Liver (tissue), 9 donors: ENCODE measurements around the gene CHAC2. TPM values are rescaled to one million over a fixed set of nuclear protein-coding genes. Genes with fewer than 3 reads are reported as not detected.

ENCODE experiments used
- DNase-seq: peaks from one replicate; pipeline ENCODE4 v3.0.0-alpha.2; 2017; ENCODE audit warnings: low spot score
- H3K27ac ChIP-seq, 2 donors: one replicate each; pipeline ENCODE4 v1.7.0; 2013; ENCODE audit warnings: inconsistent platforms in 2 of 2, low read length in 2 of 2, control low read depth in 1 of 2, low read depth in 1 of 2, mild to moderate bottlenecking in 1 of 2
- H3K27me3 ChIP-seq, 4 donors: one replicate each; pipeline versions ENCODE4 v1.6.1 to v1.7.0; 2013; ENCODE audit warnings: low read length in 3 of 4, inconsistent platforms in 1 of 4, mild to moderate bottlenecking in 1 of 4, moderate library complexity in 1 of 4; ENCODE audit not compliant: control insufficient read depth in 4 of 4, insufficient read depth in 4 of 4
- H3K36me3 ChIP-seq, 4 donors: one replicate each; pipeline versions ENCODE4 v1.6.1 to v1.7.0; 2013; ENCODE audit warnings: low read length in 3 of 4, mild to moderate bottlenecking in 3 of 4, low read depth in 1 of 4, moderate library complexity in 1 of 4; ENCODE audit not compliant: control insufficient read depth in 4 of 4, insufficient read depth in 3 of 4
- H3K4me1 ChIP-seq, 4 donors: one replicate each; pipeline versions ENCODE4 v1.6.1 to v1.7.0; 2013; ENCODE audit warnings: low read length in 3 of 4, mild to moderate bottlenecking in 3 of 4, moderate library complexity in 1 of 4; ENCODE audit not compliant: control insufficient read depth in 4 of 4, insufficient read depth in 4 of 4
- H3K4me3 ChIP-seq, 3 donors: one replicate each; pipeline versions ENCODE4 v1.6.1 to v1.7.0; 2013; ENCODE audit warnings: low read length in 3 of 3, control low read depth in 1 of 3, low read depth in 1 of 3, mild to moderate bottlenecking in 1 of 3
- H3K9ac ChIP-seq, 2 donors: one replicate each; pipeline ENCODE4 v1.7.0; 2013; ENCODE audit warnings: low read length in 2 of 2, mild to moderate bottlenecking in 2 of 2, moderate library complexity in 2 of 2, control low read depth in 1 of 2, low read depth in 1 of 2
- H3K9me3 ChIP-seq, 4 donors: one replicate each; pipeline versions ENCODE4 v1.6.1 to v1.7.0; 2013; ENCODE audit warnings: low read length in 3 of 4; ENCODE audit not compliant: control insufficient read depth in 4 of 4
- EGR1 ChIP-seq, 2 donors: IDR thresholded peaks; 2 replicates each; pipeline ENCODE4 v1.6.1; 2016 to 2018; ENCODE audit warnings: antibody characterized with exemption in 2 of 2, low read depth in 2 of 2
- FOXA1 ChIP-seq: IDR thresholded peaks from 2 replicates; pipeline ENCODE4 v1.6.1; 2016; ENCODE audit warnings: antibody characterized with exemption
- FOXA2 ChIP-seq: IDR thresholded peaks from 2 replicates; pipeline ENCODE4 v1.6.1; 2016; ENCODE audit warnings: antibody characterized with exemption
- GABPA ChIP-seq, 2 donors: IDR thresholded peaks in 1 of 2; conservative IDR thresholded peaks in 1 of 2; 2 replicates each; pipeline ENCODE4 v1.6.1; 2016; ENCODE audit warnings: antibody characterized with exemption in 2 of 2, mild to moderate bottlenecking in 1 of 2, moderate library complexity in 1 of 2
- HNF4A ChIP-seq, 2 donors: conservative IDR thresholded peaks; 2 replicates each; pipeline ENCODE4 v1.6.1; 2016; ENCODE audit warnings: antibody characterized with exemption in 2 of 2, mild to moderate bottlenecking in 2 of 2
- HNF4G ChIP-seq: IDR thresholded peaks from 2 replicates; pipeline ENCODE4 v1.6.1; 2016; ENCODE audit warnings: antibody characterized with exemption
- JUND ChIP-seq, 2 donors: IDR thresholded peaks; 2 replicates each; pipeline ENCODE4 v1.6.1; 2016; ENCODE audit warnings: antibody characterized with exemption in 2 of 2
- NR2F2 ChIP-seq: IDR thresholded peaks from 2 replicates; pipeline ENCODE4 v1.6.1; 2016; ENCODE audit warnings: antibody characterized with exemption
- RAD21 ChIP-seq, 2 donors: IDR thresholded peaks; 2 replicates each; pipeline ENCODE4 v1.6.1; 2016; ENCODE audit warnings: antibody characterized with exemption in 2 of 2, mild to moderate bottlenecking in 2 of 2
- RXRA ChIP-seq, 2 donors: IDR thresholded peaks; 2 replicates each; pipeline ENCODE4 v1.6.1; 2017 to 2018; ENCODE audit warnings: antibody characterized with exemption in 2 of 2, mild to moderate bottlenecking in 1 of 2
- SP1 ChIP-seq: IDR thresholded peaks from 2 replicates; pipeline ENCODE4 v1.6.1; 2018; ENCODE audit warnings: antibody characterized with exemption, mild to moderate bottlenecking
- TAF1 ChIP-seq: conservative IDR thresholded peaks from 2 replicates; pipeline ENCODE4 v1.6.1; 2016; ENCODE audit warnings: antibody characterized with exemption, mild to moderate bottlenecking
- YY1 ChIP-seq: IDR thresholded peaks from 2 replicates; pipeline ENCODE4 v1.6.1; 2016; ENCODE audit warnings: antibody characterized with exemption, mild to moderate bottlenecking
- WGBS: extraction: QIAGEN DNeasy Blood & Tissue Kit; methylation state at CpG from one replicate; pipeline ENCODE4 v1.1.7; 2013; 5-methylcytosine and 5-hydroxymethylcytosine counted together
- polyA plus RNA-seq, 2 donors: library from polyadenylated mRNA; stranded (reverse) in 1 of 2; unstranded in 1 of 2; fragments of 200-250 nt in 1 of 2; fragments of >200 nt in 1 of 2; fragmentation: Nextera tagmentation in 1 of 2; extraction: Ambion mirVana in 1 of 2; gene quantifications; one replicate each; pipeline versions ENCODE4 v1.2.1 to v1.2.3, GENCODE V29; 2013 to 2015
- total RNA-seq, 2 donors: library from RNA; depleted of rRNA; stranded (reverse); fragments of >200 nt; gene quantifications; one replicate each; pipeline ENCODE4 v1.2.3, GENCODE V29; 2014
- TF ChIP-seq, protein P1 (sequence below): IDR thresholded peaks from 2 replicates; pipeline ENCODE4 v1.6.1; 2016; ENCODE audit warnings: antibody characterized with exemption
- TF ChIP-seq, protein P2 (sequence below): IDR thresholded peaks from 2 replicates; pipeline ENCODE4 v1.6.1; 2016; ENCODE audit warnings: antibody characterized with exemption
- TF ChIP-seq, protein P3 (sequence below): fragments of 150-350 bp; IDR thresholded peaks from 2 replicates; pipeline ENCODE4 v1.5.1; 2017; ENCODE audit warnings: improper control_type of control experiment, low read depth, low read length; ENCODE audit not compliant: missing input control
- TF ChIP-seq, protein P4 (sequence below): IDR thresholded peaks from 2 replicates; pipeline ENCODE4 v1.6.1; 2016; ENCODE audit warnings: antibody characterized with exemption, mild to moderate bottlenecking
- donor health status: healthy.
- donor health status: healthy.
- donor health status: healthy.
- donor health status: healthy.
- donor health status: healthy.

CHAC2 gene
- total and polyA plus RNA-seq, 4 donors: 2.6 to 7.0 (median 4.3) TPM

DNA sequence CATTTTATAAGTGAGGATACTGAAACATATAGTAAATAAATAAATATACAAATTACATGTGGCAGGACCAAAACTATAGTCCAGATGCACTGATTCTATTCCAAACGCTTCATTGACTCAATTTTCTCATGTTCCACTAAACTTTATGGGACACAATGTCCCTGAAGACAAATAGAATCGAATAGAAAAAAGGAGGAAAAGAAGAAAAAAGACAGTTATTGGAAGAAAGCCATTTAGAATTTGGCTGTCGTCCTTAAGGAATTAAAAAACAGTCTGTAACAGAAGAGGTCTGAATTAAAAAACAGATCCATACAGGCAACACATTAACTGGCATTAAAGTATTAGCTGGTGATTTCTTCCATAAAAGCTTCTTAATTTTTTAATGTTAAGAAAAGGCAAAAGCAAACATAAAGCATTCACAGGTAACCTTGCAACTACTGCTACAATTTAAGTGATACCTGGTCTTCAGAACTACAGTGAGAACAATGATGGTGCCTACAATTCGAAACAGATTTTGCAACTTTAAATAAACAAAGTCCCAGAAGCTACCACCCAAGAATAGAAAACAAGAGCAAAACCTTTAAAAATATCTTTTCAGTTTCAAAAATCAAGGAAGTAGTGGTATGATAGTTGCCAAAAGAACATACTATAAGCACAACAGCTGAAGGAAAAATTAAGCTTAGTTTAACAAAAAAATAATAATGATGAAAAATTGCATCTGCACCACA lies 17.4 kb upstream of the CHAC2 start:
- Histone ChIP-seq H3K36me3 (peaks cover 0 to 14% (median 5%) of the 10 kb centered on the region in 4 donors), H3K27ac (no peak overlapping the region), H3K27me3 (no peaks in the 10 kb centered on the region), H3K4me3 (no peak overlapping the region), H3K9me3 (no peaks in the 10 kb centered on the region), H3K9ac (no peak overlapping the region), H3K4me1 (no peaks in the 10 kb centered on the region)
- 81% methylated on average over 4 of the region's 4 CpGs for WGBS
- DNase-seq: no peak
- no peak for TF ChIP-seq NR2F2

DNA sequence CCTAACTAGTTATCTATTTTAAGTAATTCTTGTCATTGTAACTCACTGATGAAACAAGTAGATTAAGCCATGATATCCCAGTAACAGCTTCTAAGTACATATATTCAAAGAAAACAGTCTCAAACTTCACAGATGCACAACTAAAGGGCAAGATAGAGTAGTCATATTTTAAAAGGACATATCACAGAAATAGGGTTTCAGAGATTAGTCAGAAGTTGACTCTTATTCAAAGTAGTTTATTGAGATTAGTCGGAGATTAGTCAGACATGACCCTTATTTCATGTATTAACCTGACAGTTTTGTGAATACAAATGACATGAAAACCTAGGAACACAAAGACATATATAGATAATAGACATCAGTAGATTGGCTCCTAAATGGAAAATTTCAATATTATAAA lies 15.9 kb upstream of the CHAC2 start:
- WGBS: 95% methylated on average over 1 of the region's 1 CpG
- H3K27ac ChIP-seq: no peak overlapping the region
- DNase-seq: no peak
- H3K4me3 ChIP-seq: no peak overlapping the region
- H3K4me1 ChIP-seq: no peaks in the 10 kb centered on the region
- H3K27me3 ChIP-seq: no peaks in the 10 kb centered on the region
- no peak for TF ChIP-seq RXRA (IDR thresholded peaks at IDR 0.05)
- TF ChIP-seq, protein P1, sequence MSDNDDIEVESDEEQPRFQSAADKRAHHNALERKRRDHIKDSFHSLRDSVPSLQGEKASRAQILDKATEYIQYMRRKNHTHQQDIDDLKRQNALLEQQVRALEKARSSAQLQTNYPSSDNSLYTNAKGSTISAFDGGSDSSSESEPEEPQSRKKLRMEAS: no peak
- no peak for TF ChIP-seq GABPA (IDR thresholded peaks at IDR 0.05 in 1 of 2, conservative IDR thresholded peaks at IDR 0.05 in 1 of 2)
- TF ChIP-seq HNF4G: no peak
- TF ChIP-seq, protein P2, sequence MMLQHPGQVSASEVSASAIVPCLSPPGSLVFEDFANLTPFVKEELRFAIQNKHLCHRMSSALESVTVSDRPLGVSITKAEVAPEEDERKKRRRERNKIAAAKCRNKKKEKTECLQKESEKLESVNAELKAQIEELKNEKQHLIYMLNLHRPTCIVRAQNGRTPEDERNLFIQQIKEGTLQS: no peak
- TF ChIP-seq TAF1: no peak
- TF ChIP-seq EGR1 (IDR thresholded peaks at IDR 0.05; ENCODE audit: low read depth in 2 of 2): no peak
- no peak for TF ChIP-seq RAD21 (IDR thresholded peaks at IDR 0.05)
- TF ChIP-seq JUND (IDR thresholded peaks at IDR 0.05): no peak
- TF ChIP-seq HNF4A (conservative IDR thresholded peaks at IDR 0.05): no peak
- TF ChIP-seq FOXA1: no peak
- TF ChIP-seq FOXA2: no peak
- no peak for TF ChIP-seq SP1
- no peak for TF ChIP-seq NR2F2
- TF ChIP-seq YY1: no peak
- TF ChIP-seq, protein P3, sequence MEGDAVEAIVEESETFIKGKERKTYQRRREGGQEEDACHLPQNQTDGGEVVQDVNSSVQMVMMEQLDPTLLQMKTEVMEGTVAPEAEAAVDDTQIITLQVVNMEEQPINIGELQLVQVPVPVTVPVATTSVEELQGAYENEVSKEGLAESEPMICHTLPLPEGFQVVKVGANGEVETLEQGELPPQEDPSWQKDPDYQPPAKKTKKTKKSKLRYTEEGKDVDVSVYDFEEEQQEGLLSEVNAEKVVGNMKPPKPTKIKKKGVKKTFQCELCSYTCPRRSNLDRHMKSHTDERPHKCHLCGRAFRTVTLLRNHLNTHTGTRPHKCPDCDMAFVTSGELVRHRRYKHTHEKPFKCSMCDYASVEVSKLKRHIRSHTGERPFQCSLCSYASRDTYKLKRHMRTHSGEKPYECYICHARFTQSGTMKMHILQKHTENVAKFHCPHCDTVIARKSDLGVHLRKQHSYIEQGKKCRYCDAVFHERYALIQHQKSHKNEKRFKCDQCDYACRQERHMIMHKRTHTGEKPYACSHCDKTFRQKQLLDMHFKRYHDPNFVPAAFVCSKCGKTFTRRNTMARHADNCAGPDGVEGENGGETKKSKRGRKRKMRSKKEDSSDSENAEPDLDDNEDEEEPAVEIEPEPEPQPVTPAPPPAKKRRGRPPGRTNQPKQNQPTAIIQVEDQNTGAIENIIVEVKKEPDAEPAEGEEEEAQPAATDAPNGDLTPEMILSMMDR: no peak
- H3K36me3 ChIP-seq: peaks cover 3 to 19% (median 10%) of the 10 kb centered on the region in 4 donors
- no peaks in the 10 kb centered on the region for H3K9me3 ChIP-seq
- H3K9ac ChIP-seq: no peak overlapping the region

DNA sequence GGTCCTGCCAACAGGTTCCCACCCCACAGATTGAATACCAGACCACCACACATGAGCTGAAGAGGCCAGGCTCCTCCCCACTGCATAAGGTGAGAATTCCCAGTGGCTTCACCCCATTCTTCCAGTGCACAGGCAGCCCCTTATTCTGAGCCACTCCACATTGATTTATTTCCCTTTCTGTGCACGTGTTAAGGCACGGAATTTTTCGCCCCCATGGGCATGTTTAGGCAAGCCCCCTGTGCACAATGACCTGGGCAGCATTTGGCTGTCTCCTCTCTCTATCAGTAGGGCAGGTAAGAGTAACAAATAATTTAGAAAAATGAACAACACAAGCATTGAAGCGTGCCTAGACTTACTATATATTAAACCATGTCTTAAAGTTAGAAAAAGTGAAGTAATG lies 15.2 kb upstream of the CHAC2 start:
- H3K27ac ChIP-seq: no peak overlapping the region

More for the DNA sequence above, 15.2 kb upstream of the CHAC2 start:
- Histone ChIP-seq H3K4me1 (no peaks in the 10 kb centered on the region), H3K27me3 (no peaks in the 10 kb centered on the region), H3K36me3 (peaks cover 3 to 19% (median 11%) of the 10 kb centered on the region in 4 donors), H3K9ac (no peak overlapping the region), H3K4me3 (no peak overlapping the region), H3K9me3 (no peaks in the 10 kb centered on the region)
- 95% methylated on average over 4 of the region's 4 CpGs for WGBS
- DNase-seq: no peak
- TF ChIP-seq, protein P2: no peak
- TF ChIP-seq, protein P3: no peak
- no peak for TF ChIP-seq HNF4G
- TF ChIP-seq SP1: no peak
- TF ChIP-seq RXRA (IDR thresholded peaks at IDR 0.05): no peak
- TF ChIP-seq, protein P4, sequence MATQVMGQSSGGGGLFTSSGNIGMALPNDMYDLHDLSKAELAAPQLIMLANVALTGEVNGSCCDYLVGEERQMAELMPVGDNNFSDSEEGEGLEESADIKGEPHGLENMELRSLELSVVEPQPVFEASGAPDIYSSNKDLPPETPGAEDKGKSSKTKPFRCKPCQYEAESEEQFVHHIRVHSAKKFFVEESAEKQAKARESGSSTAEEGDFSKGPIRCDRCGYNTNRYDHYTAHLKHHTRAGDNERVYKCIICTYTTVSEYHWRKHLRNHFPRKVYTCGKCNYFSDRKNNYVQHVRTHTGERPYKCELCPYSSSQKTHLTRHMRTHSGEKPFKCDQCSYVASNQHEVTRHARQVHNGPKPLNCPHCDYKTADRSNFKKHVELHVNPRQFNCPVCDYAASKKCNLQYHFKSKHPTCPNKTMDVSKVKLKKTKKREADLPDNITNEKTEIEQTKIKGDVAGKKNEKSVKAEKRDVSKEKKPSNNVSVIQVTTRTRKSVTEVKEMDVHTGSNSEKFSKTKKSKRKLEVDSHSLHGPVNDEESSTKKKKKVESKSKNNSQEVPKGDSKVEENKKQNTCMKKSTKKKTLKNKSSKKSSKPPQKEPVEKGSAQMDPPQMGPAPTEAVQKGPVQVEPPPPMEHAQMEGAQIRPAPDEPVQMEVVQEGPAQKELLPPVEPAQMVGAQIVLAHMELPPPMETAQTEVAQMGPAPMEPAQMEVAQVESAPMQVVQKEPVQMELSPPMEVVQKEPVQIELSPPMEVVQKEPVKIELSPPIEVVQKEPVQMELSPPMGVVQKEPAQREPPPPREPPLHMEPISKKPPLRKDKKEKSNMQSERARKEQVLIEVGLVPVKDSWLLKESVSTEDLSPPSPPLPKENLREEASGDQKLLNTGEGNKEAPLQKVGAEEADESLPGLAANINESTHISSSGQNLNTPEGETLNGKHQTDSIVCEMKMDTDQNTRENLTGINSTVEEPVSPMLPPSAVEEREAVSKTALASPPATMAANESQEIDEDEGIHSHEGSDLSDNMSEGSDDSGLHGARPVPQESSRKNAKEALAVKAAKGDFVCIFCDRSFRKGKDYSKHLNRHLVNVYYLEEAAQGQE: no peak
